ENCODE measurements around the gene KRTAP2-3.

GRCh38 chr17:41073676-41074075 is 13.8 kb upstream of the KRTAP2-3 start:
- TF ChIP-seq CTCF (conservative IDR thresholded peaks at IDR 0.05) (no peak), ZFX (IDR thresholded peaks at IDR 0.05) (no peak)

Measured in C4-2B (cell line).